B cell (primary cell): Measurements from ENCODE around the gene AK8.

Experiments
- CTCF ChIP-seq: fragments of 200-600 bp; IDR thresholded peaks from one replicate; pipeline ENCODE4 v1.8.0; 2022; ENCODE audit warnings: antibody characterized with exemption, mild to moderate bottlenecking
- EZH2 ChIP-seq: IDR thresholded peaks from 2 replicates; pipeline ENCODE4 v1.6.1; 2012; ENCODE audit warnings: borderline replicate concordance, low read depth, mild to moderate bottlenecking, moderate library complexity, low read length; ENCODE audit not compliant: insufficient read depth, poor library complexity, severe bottlenecking

GRCh38 chr9:132863096-132863495, 15.0 kb downstream of the AK8 start:
- no peak for TF ChIP-seq CTCF
- TF ChIP-seq EZH2 = no peak
